ENCODE measurements around the gene IRF4.

Gene IRF4

DNA sequence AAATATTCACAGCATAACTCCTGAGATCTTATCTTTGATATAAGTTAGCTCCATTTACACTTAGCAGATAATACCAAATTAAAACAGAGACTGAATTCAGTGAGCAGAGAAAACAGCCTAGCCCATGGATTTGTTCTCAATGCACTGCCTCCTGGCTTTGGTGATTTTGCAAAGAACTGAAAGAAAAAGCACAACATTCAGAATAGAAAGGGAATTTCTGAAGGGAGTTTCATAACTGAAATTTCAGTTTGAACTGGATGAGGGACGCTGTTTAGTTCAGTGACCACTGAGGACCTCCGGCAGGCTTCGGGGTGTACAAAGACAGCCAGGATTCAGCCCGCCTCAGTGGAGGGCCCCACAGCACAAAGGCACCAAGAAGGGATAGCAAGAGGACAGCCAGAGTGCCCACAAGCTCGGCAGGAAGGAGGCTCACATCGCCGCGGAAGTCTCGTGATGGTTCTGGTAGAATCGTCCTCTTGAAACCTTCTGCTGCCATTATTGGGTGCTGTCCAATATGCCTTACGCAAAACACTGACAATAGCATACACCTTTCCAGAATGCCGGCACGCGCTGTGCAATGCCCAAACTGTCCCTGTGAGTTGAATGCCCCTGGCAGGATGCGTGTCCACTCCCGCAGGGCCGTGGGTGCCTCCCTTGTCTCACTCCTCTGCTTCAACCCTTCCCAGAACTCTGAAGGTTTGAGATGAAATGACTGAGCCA lies 9.7 kb upstream of the IRF4 start:
- no peak for FAIRE-seq

DNA sequence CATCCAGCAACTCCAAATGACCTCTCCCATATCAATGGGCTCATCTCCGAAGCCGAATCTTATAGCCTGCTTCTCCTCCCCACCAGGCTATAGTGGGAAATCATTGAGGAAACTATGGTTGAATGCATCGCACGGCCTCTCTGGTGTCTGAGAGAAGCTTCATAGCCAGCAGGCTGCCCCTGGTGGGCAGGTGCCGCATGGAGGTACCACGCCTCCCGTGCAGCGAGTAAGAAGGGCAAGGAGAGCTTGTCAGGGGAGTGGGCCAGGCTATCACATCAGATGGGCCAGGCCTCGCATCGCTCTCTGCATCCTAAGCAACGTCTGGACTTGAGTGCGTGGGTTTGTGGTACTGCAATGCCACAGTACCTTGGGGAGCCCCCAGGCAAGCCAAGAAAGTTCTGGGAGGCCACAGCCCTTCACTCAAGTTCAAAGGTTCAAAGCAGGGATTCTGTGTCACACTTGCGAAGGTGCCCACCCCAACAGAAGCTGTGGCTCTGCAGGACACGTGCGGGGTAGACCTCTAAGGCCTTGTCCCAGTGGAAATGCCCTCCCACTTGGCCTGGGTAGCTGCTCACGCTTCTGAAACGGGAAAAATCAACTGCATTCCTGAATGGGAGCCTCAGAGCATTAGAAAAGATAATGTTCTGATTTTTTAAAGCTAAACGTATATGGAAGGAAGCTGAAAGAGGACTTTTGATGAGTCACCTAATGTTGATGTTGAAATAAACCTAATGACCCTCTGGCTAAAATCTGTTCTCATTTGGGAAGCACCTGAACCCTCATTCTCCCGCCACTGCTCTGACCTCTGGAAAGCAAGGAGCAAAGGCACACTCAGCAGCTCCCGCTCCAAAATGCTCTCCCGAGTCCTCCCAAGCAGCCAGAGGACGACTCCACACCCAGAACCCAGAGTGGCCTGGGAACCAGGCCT lies 8.4 kb upstream of the IRF4 start:
- no peak for FAIRE-seq

DNA sequence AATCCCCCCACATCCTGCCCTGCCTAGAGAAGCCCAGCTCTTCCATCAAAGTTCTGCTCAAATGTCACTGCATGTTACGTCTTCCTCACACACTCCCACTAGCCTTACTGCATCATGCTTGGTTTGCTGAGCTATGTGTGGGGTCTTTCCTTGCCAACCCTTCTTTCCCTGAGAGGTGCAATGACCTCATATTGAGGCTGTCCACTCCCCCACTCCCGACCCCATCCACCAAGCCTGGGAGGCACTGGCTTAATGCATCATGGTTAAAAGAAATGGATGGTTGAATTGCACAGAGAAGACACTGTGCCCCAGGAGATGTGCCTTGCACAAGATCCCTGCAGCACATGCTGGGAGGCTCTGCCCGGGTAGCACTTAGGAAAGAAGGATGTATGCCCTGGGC lies 7.7 kb upstream of the IRF4 start:
- FAIRE-seq, result no peak

DNA sequence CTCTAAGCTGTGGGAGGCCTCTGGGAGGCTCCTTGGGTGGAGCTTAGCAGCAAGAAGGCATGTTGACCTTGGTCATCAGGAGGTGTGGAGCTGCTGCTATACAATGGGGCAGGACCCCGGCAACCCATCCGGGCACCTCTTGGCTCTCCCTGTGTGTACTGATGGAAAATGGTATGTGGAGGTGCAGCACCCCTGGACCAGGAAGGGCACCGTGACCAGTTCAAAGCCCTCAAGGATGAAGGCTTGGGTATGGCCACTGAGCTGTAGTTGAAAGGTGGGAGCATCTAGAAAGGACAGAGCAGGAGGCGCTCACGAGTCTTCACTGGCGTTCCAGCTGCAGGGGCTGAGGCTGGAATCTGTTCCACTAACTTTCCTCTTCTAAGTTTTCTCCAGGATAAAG lies 6.7 kb upstream of the IRF4 start:
- FAIRE-seq, result no peak

DNA sequence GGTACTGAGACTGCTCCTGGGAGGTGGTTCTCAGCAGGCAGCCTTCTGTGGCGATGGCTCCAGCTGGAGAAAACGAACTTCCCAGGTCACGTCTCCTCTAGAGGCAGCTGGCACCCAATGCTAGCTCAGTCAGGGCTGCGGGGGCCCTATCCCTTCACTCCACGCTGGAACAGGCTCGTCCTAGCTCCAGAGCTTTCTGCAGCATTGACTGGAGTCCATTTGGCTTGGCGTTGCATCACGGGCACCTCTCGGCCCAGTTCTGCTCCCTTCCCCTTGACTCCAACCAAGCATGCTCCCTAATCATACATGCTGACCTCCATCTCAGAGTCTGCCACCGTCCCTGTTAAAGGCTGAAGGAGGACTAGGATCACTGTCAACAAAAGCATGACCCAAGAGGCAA lies 5.9 kb upstream of the IRF4 start:
- no peak for FAIRE-seq

DNA sequence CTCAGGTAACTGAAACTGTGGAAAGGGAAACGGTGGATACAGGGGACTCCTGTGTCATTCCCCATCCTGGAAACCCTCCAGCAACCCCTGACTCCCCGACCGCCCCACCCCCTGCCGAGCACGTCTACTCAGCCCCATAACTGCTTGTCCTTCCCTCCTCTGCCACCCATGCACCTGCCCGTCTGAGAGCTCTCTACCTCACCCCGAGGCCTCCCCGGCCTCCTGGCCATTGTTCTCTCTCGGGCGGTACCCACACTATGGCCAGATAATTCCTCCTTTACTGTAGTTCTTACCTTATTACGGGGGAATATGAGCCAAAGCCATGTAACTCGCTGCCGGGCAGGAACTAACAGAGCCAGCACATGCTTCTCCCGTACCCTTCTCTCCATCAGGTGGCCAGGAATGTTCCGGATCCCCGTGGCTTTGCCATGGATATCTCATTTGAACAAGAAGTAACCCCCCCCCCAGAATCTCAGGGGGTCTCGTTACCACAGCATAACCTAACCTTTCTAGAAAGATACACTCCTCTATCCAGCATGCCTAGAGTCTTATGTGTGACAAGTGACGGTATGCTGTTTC lies 4.8 kb upstream of the IRF4 start:
- no peak for FAIRE-seq

- no peak for FAIRE-seq
Measured at GRCh38 chr6:387293-387741, 4.2 kb upstream of the IRF4 start.

GRCh38 chr6:388202-388903 lies 3.2 kb upstream of the IRF4 start:
- no peak for FAIRE-seq

- FAIRE-seq, result no peak
Measured at GRCh38 chr6:389143-389542, 2.4 kb upstream of the IRF4 start.

DNA sequence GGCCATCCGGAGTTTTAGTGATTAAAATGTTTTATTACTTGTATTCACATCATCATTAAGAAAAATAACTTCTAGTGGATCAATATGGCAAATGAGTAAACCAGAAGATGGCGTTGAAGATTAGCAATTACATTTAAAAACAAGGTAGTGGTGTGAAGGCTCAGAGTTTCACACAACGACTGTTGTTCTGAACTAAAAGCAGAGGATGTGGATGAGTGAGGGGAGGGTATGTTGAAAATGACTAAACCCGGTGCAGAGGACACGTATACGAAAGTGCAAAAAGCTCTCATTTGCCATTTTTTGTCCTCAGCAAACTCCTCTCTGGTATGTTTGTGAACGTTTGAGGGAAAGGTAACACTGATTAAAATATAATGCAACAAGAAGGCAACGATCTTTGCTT lies 1.9 kb upstream of the IRF4 start:
- FAIRE-seq, result no peak

GRCh38 chr6:390914-391558 lies 516 bp upstream of the IRF4 start:
- FAIRE-seq, result no peak

DNA sequence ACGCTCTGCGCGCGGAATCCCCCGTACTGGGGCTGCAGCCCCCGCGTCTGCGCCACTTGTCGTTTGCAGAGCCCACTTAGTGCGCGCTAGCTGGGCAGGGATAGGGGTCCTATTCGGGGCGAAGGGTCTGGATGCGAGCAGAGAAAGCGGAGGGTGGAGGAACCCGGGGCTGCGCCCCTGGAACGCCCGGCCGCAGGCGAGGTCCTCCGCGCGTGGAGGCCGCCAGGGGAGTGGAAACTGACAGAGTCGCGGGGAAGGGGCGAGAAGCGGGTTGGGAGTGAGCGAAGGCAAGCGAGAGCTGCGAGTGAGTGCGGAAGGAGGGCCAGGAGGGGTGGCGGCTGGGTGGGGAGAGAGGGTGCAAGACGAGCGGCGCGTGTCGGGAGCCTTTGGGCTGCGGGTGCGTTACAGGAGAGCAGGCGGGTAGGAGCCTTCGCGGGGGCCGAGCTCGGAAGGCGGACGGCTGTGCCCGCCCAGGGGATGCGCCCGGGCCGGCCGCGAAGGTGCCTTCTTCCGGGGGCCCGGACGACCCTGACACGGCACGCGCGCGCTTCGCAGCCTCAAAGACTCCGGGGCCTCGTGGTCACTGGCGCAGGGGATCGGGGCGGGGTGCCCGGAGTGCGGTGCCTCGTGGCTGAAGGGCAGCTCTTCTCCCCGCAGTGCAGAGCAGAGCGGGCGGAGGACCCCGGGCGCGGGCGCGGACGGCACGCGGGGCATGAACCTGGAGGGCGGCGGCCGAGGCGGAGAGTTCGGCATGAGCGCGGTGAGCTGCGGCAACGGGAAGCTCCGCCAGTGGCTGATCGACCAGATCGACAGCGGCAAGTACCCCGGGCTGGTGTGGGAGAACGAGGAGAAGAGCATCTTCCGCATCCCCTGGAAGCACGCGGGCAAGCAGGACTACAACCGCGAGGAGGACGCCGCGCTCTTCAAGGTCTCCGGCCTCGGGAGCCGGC lies 1.2 kb downstream of the IRF4 start:
- FAIRE-seq, result no peak

DNA sequence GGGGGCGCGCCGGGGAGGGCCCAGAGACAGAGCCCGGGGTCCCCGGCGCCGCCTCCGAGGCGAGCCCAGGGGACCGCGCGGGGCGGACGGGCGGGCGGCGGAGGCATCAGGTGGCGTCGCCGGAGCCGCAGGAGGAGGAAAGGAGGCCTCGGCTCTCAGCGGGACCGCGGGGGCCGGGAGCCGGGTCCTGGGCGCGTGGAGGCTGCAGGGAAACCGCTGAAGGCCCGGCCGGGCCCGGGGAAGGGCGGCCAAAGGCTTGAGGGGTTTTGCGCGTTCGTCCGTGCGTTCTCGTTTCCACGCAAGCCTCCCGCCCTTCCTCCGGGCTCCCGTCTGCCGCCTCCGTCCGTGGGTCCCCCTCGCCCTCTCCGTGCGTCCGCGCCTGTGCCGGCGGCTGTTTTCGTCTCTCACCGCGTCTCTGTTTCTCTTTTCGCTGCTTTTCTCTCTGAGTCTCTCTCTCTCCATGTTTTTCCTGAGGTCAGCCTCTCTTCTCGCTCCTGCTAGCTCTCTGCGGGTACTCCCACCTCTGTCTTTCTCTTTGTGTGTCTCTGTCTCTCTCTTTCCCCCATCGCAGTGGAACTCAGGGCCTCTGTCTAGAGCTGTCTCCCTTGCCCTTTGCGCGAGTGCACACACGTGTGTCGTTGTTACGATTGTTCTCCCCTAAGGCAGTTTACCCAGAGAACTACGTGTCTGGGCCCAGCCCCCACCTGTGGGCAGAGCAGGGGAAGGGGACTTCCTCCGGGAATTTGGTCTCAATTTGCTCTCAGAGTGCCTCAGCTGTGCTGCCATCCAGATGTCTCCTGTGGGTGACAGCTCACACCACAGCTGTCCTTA lies 2.1 kb downstream of the IRF4 start:
- no peak for FAIRE-seq

GRCh38 chr6:394641-395289 lies 3.2 kb downstream of the IRF4 start:
- no peak for FAIRE-seq

GRCh38 chr6:395432-396125 lies 4.0 kb downstream of the IRF4 start:
- no peak for FAIRE-seq

DNA sequence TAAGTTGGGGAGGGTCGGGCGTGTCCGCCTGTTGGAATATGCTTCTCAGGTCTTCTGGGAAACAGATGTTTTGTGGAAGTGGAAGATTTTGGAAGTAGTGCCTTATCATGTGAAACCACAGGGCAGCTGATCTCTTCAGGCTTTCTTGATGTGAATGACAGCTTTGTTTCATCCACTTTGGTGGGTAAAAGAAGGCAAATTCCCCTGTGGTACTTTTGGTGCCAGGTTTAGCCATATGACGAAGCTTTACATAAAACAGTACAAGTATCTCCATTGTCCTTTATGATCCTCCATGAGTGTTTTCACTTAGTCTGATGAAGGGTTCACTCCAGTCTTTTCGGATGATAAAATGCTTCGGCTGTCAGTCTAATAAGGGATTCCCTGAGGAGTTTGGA lies 4.6 kb downstream of the IRF4 start:
- FAIRE-seq, result no peak

- FAIRE-seq, result no peak
Measured at GRCh38 chr6:397056-397455, 5.5 kb downstream of the IRF4 start.

DNA sequence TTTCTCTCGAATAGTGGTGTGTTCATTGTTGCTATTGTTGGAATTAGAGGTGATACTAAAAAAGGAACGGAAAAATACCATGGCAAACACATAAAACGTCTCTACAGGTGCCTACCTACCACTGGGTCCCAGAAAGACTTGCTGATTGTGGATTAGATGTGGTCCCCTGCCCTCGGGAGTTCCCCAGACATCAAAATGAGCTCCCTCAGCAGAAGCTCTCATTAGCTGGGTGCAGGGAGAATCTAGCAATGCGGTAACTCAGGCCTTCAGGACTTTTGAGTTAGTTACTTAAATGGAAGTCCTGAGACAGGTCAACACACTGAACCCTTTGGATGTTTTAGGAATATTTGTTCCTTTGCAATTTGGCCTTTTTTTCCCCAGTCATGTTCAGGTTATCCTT lies 6.1 kb downstream of the IRF4 start:
- no peak for FAIRE-seq

DNA sequence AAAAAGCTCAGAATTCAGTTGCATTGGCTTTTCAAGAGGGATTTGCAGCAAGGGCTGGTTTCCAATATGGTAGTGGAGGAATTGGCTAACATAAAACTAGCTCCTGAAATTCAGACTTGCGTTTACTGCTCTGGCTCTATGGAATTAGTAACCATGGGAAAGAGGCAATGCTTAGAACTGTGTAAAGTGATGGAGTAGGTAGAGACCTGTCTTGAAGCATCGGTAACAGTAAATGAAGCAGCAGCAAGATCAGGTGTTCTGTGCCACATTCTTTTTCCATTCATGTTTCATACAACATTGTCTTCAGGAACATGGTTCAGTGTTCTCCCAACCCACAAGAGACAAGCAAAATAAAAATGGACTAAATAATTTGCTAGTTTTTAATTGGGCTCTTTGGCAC lies 6.5 kb downstream of the IRF4 start:
- FAIRE-seq, result no peak

All from TTC549 (cell line).